Hepatocyte (in vitro differentiated cells): ENCODE measurements around the gene PRPH. TPM values are rescaled to one million over a fixed set of nuclear protein-coding genes. Genes with fewer than 3 reads are reported as not detected.

Experiments
- DNase-seq: peaks from one replicate; pipeline ENCODE4 v3.0.0-alpha.2; 2016; ENCODE audit warnings: low spot score
- H2AFZ ChIP-seq: fragments of 200-600 bp; sonication (generic); 2 replicates; pipeline ENCODE4 v1.6.0; 2016; ENCODE audit warnings: antibody characterized with exemption, mild to moderate bottlenecking
- H3K27ac ChIP-seq: fragments of 200-600 bp; sonication (generic); 2 replicates; pipeline ENCODE4 v1.5.1; 2016; ENCODE audit warnings: mild to moderate bottlenecking
- H3K27me3 ChIP-seq: fragments of 200-600 bp; sonication (generic); 2 replicates; pipeline ENCODE4 v1.6.1; 2016
- H3K36me3 ChIP-seq: fragments of 200-600 bp; sonication (generic); replicated peaks from 2 replicates; pipeline ENCODE4 v1.5.1; 2016; ENCODE audit warnings: low read depth; ENCODE audit not compliant: insufficient read depth
- H3K4me1 ChIP-seq: fragments of 200-600 bp; sonication (generic); 2 replicates; pipeline ENCODE4 v1.5.1; 2016; ENCODE audit warnings: mild to moderate bottlenecking, moderate library complexity; ENCODE audit not compliant: insufficient read depth
- H3K4me2 ChIP-seq: fragments of 200-600 bp; sonication (generic); 2 replicates; pipeline ENCODE4 v1.6.0; 2016
- H3K4me3 ChIP-seq: fragments of 200-600 bp; sonication (generic); 2 replicates; pipeline ENCODE4 v1.5.1; 2016; ENCODE audit warnings: mild to moderate bottlenecking
- H3K79me2 ChIP-seq: fragments of 200-600 bp; sonication (generic); 2 replicates; pipeline ENCODE4 v1.6.0; 2017; ENCODE audit warnings: mild to moderate bottlenecking
- H3K9me2 ChIP-seq: fragments of 200-600 bp; sonication (generic); replicated peaks from 2 replicates; pipeline ENCODE4 v1.6.0; 2017; ENCODE audit warnings: mild to moderate bottlenecking; ENCODE audit not compliant: insufficient read depth
- H3K9me3 ChIP-seq: fragments of 200-600 bp; sonication (generic); 2 replicates; pipeline ENCODE4 v1.5.1; 2016; ENCODE audit warnings: low read depth, mild to moderate bottlenecking
- H4K20me1 ChIP-seq: fragments of 200-600 bp; sonication (generic); 2 replicates; pipeline ENCODE4 v1.6.0; 2016; ENCODE audit warnings: mild to moderate bottlenecking; ENCODE audit not compliant: insufficient read depth, poor library complexity, severe bottlenecking
- EZH2 ChIP-seq: fragments of 200-600 bp; sonication (generic); IDR thresholded peaks from 2 replicates; pipeline ENCODE4 v1.6.1; 2016; ENCODE audit warnings: antibody characterized with exemption, mild to moderate bottlenecking, borderline replicate concordance
- EZH2phosphoT487 ChIP-seq: fragments of 200-600 bp; sonication (generic); IDR thresholded peaks from one replicate; pipeline ENCODE4 v1.6.1; 2018; ENCODE audit warnings: antibody characterized with exemption, mild to moderate bottlenecking, low read depth, moderate library complexity; ENCODE audit not compliant: unreplicated experiment, severe bottlenecking
- WGBS: methylation state at CpG from one replicate; pipeline ENCODE4 v1.1.6; 2016; ENCODE audit warnings: low lambda C conversion rate; ENCODE audit errors: missing lambda C conversion rate; 5-methylcytosine and 5-hydroxymethylcytosine counted together
- polyA plus RNA-seq: library from polyadenylated mRNA; unstranded; fragments of >200 nt; fragmentation: Nextera tagmentation; extraction: Ambion mirVana; gene quantifications from 2 replicates; pipeline ENCODE4 v1.2.1, GENCODE V29; 2016
- total RNA-seq: library from RNA; depleted of rRNA; stranded (reverse); fragments of >200 nt; gene quantifications from 2 replicates; pipeline ENCODE4 v1.2.3, GENCODE V29; 2014
- TF ChIP-seq, protein P1 (sequence below): fragments of 200-600 bp; sonication (generic); IDR thresholded peaks from 2 replicates; pipeline ENCODE4 v1.5.1; 2016; ENCODE audit warnings: antibody characterized with exemption, mild to moderate bottlenecking; ENCODE audit not compliant: poor library complexity

Gene PRPH
- total and polyA plus RNA-seq, 2 experiments from 2014 or later = 0.70 to 1.7 TPM

GRCh38 chr12:49293056-49293956 lies 1.6 kb upstream of the PRPH start:
- no peak overlapping the region for H3K4me3 ChIP-seq
- TF ChIP-seq, protein P1, sequence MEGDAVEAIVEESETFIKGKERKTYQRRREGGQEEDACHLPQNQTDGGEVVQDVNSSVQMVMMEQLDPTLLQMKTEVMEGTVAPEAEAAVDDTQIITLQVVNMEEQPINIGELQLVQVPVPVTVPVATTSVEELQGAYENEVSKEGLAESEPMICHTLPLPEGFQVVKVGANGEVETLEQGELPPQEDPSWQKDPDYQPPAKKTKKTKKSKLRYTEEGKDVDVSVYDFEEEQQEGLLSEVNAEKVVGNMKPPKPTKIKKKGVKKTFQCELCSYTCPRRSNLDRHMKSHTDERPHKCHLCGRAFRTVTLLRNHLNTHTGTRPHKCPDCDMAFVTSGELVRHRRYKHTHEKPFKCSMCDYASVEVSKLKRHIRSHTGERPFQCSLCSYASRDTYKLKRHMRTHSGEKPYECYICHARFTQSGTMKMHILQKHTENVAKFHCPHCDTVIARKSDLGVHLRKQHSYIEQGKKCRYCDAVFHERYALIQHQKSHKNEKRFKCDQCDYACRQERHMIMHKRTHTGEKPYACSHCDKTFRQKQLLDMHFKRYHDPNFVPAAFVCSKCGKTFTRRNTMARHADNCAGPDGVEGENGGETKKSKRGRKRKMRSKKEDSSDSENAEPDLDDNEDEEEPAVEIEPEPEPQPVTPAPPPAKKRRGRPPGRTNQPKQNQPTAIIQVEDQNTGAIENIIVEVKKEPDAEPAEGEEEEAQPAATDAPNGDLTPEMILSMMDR = no peak
- no peak overlapping the region for H2AFZ ChIP-seq
- 37% methylated on average over 18 of the region's 18 CpGs for WGBS
- H3K27me3 ChIP-seq = peaks cover 54% of the 10 kb centered on the region
- no peaks in the 10 kb centered on the region for H3K9me2 ChIP-seq
- peak overlapping the region; percentile 52 for H3K4me2 ChIP-seq
- no peaks in the 10 kb centered on the region for H3K36me3 ChIP-seq
- DNase-seq = no peak
- H3K27ac ChIP-seq = peak overlapping the region; percentile 23
- H3K79me2 ChIP-seq = no peaks in the 10 kb centered on the region
- no peaks in the 10 kb centered on the region for H3K9me3 ChIP-seq
- H3K4me1 ChIP-seq = peaks cover 15% of the 10 kb centered on the region
- no peaks in the 10 kb centered on the region for H4K20me1 ChIP-seq

- Histone ChIP-seq H3K9me3 (no peaks in the 10 kb centered on the region), H3K9me2 (no peaks in the 10 kb centered on the region), H3K4me2 (no peak overlapping the region), H3K27me3 (peaks cover 63% of the 10 kb centered on the region), H3K79me2 (no peaks in the 10 kb centered on the region), H3K36me3 (no peaks in the 10 kb centered on the region), H4K20me1 (no peaks in the 10 kb centered on the region), H2AFZ (no peak overlapping the region), H3K27ac (no peak overlapping the region), H3K4me3 (no peak overlapping the region), H3K4me1 (peaks cover 15% of the 10 kb centered on the region)
- DNase-seq = no peak
- WGBS = 61% methylated on average over 8 of the region's 8 CpGs
- TF ChIP-seq EZH2phosphoT487 (no peak), EZH2 (no peak)
- TF ChIP-seq, protein P1 = no peak
Observed at GRCh38 chr12:49294086-49294803, 702 bp upstream of the PRPH start.

GRCh38 chr12:49294804-49295081 lies 204 bp upstream of the PRPH start:
- Histone ChIP-seq H3K4me1 (peaks cover 15% of the 10 kb centered on the region), H3K36me3 (no peaks in the 10 kb centered on the region), H2AFZ (no peak overlapping the region), H4K20me1 (no peaks in the 10 kb centered on the region), H3K9me2 (no peaks in the 10 kb centered on the region), H3K27me3 (peaks cover 63% of the 10 kb centered on the region), H3K9me3 (no peaks in the 10 kb centered on the region), H3K79me2 (no peaks in the 10 kb centered on the region), H3K4me3 (no peak overlapping the region), H3K4me2 (no peak overlapping the region), H3K27ac (no peak overlapping the region)
- no peak for TF ChIP-seq EZH2
- TF ChIP-seq, protein P1 = no peak
- TF ChIP-seq EZH2phosphoT487 = no peak
- WGBS = 27% methylated on average over 4 of the region's 5 CpGs
- DNase-seq = no peak
